HepG2 (cell line): ENCODE measurements around the gene WNT5B. TPM values are rescaled to one million over a fixed set of nuclear protein-coding genes. Genes with fewer than 3 reads are reported as not detected.

ENCODE experiments used
- ATAC-seq: fragments of 200-7000 bp; cut with Tn5 transposase; 3 replicates; pipeline ENCODE4 v1.9.1; 2020; ENCODE audit warnings: mild to moderate bottlenecking, moderate library complexity
- BruUV-seq: library from RNA; stranded (reverse); fragments of 400-500 nt; replicated peaks from 2 replicates; lab custom pipeline; 2021; lab: Mats Ljungman, UMichigan
- CTCF ChIA-PET: fragments of 300-600 bp; formaldehyde crosslinking; extraction: SDS; loops from one replicate; lab custom pipeline; 2021; ENCODE audit warnings: low total read pairs, inconsistent platforms, low intra/inter-chr PET ratio; lab: Yijun Ruan, JAX
- POLR2A ChIA-PET: fragments of 350-600 bp; sonication (Branson Sonifier 250); formaldehyde crosslinking; loops from one replicate; lab custom pipeline; 2020; ENCODE audit warnings: antibody characterized with exemption, inconsistent platforms; lab: Yijun Ruan, JAX
- DNase-seq: peaks from one replicate; pipeline ENCODE4 v3.0.0-alpha.2; 2015; ENCODE audit warnings: low spot score
- FAIRE-seq: peaks from 3 replicates; lab custom pipeline; 2011; peaks lifted over from hg19 to GRCh38; lab: Jason Lieb, UNC
- H2AFZ ChIP-seq: one replicate; pipeline ENCODE4 v1.6.1; 2011; ENCODE audit warnings: low read length, inconsistent platforms
- H3K27ac ChIP-seq: fragments of 300-600 bp; 3 replicates; pipeline ENCODE4 v1.8.0; 2011; ENCODE audit warnings: mixed run types, mild to moderate bottlenecking, mixed read lengths, low read length, inconsistent platforms; ENCODE audit not compliant: insufficient read depth; ENCODE audit errors: extremely low read length
- H3K27me3 ChIP-seq, 2 experiments: fragments of 200-600 bp in 1 of 2; 2 replicates in 1 of 2; 3 replicates in 1 of 2; pipeline versions ENCODE4 v1.6.0 to v1.8.0; 2011; ENCODE audit warnings: low read length in 2 of 2, mild to moderate bottlenecking in 2 of 2, moderate library complexity in 2 of 2, inconsistent platforms in 1 of 2; ENCODE audit not compliant: insufficient read depth in 2 of 2, control insufficient read depth in 1 of 2
- H3K36me3 ChIP-seq, 2 experiments: fragments of 200-600 bp in 1 of 2; replicated peaks in 1 of 2; 2 replicates in 1 of 2; 3 replicates in 1 of 2; pipeline versions ENCODE4 v1.5.1 to v1.8.0; 2011; ENCODE audit warnings: low read length in 2 of 2, inconsistent platforms in 1 of 2; ENCODE audit not compliant: insufficient read depth in 2 of 2, control insufficient read depth in 1 of 2
- H3K4me1 ChIP-seq: 2 replicates; pipeline ENCODE4 v1.5.1; 2012; ENCODE audit warnings: low read length, inconsistent platforms; ENCODE audit not compliant: insufficient read depth
- H3K4me2 ChIP-seq: 2 replicates; pipeline ENCODE4 v1.6.0; 2011; ENCODE audit warnings: low read depth, low read length, inconsistent platforms
- H3K4me3 ChIP-seq, 3 experiments: fragments of 200-600 bp in 1 of 3; sonication (generic), shearing (Covaris generic) in 1 of 3; replicated peaks in 1 of 3; 2 replicates each; pipeline ENCODE4 v1.5.1; 2011 to 2016; ENCODE audit warnings: low read length in 3 of 3, inconsistent platforms in 2 of 3, low read depth in 2 of 3, mild to moderate bottlenecking in 2 of 3, control low read depth in 1 of 3, mixed read lengths in 1 of 3; ENCODE audit not compliant: insufficient read depth in 1 of 3
- H3K79me2 ChIP-seq: one replicate; pipeline ENCODE4 v1.6.1; 2011; ENCODE audit warnings: low read length, inconsistent platforms; ENCODE audit not compliant: insufficient read depth
- H3K9ac ChIP-seq: 2 replicates; pipeline ENCODE4 v1.6.0; 2011; ENCODE audit warnings: mild to moderate bottlenecking, low read depth, low read length, inconsistent platforms; ENCODE audit not compliant: insufficient read depth
- H3K9me3 ChIP-seq: 2 replicates; pipeline ENCODE4 v1.5.1; 2012; ENCODE audit warnings: mild to moderate bottlenecking, low read length
- H4K20me1 ChIP-seq: 2 replicates; pipeline ENCODE4 v1.6.0; 2011; ENCODE audit warnings: inconsistent platforms, mild to moderate bottlenecking, low read length, moderate library complexity; ENCODE audit not compliant: insufficient read depth
- ASH2L ChIP-seq: fragments of 300-600, 200-600 bp; sonication (generic); IDR thresholded peaks from 2 replicates; pipeline ENCODE4 v1.7.0; 2017; ENCODE audit warnings: low read depth, mild to moderate bottlenecking, moderate library complexity, mixed read lengths, low read length; ENCODE audit not compliant: insufficient read length
- BCL6 ChIP-seq: IDR thresholded peaks from 2 replicates; pipeline ENCODE4 v1.6.1; 2016; ENCODE audit warnings: missing genetic modification reagents, missing compliant biosample characterization
- HCFC1 ChIP-seq: fragments of 150-350 bp; IDR thresholded peaks from 2 replicates; pipeline ENCODE4 v1.6.1; 2014; ENCODE audit warnings: low read depth, low read length
- HNRNPLL ChIP-seq: fragments of 200-400 bp; formaldehyde crosslinking; IDR thresholded peaks from 2 replicates; pipeline ENCODE4 v1.6.1; 2017; ENCODE audit warnings: mild to moderate bottlenecking, low read depth, low read length; ENCODE audit not compliant: poor library complexity, severe bottlenecking
- NFYC ChIP-seq: IDR thresholded peaks from 2 replicates; pipeline ENCODE4 v1.6.1; 2016; ENCODE audit warnings: missing genetic modification reagents, missing compliant biosample characterization
- PCBP2 ChIP-seq: fragments of 200-400 bp; formaldehyde crosslinking; optimal IDR thresholded peaks from 2 replicates; pipeline ENCODE3; 2018; ENCODE audit warnings: low read length, low read depth; ENCODE audit not compliant: poor library complexity, severe bottlenecking
- RELA ChIP-seq: sonication (generic); formaldehyde crosslinking; IDR thresholded peaks from 2 replicates; pipeline ENCODE4 v1.4.0; 2020; ENCODE audit warnings: missing genetic modification reagents
- ZFP36L2 ChIP-seq: sonication (generic); formaldehyde crosslinking; IDR thresholded peaks from 2 replicates; pipeline ENCODE4 v1.4.0; 2020; ENCODE audit warnings: missing genetic modification reagents
- ZNF263 ChIP-seq: sonication (generic); formaldehyde crosslinking; IDR thresholded peaks from 2 replicates; pipeline ENCODE4 v1.4.0; 2020; ENCODE audit warnings: missing genetic modification reagents
- ZNF44 ChIP-seq: sonication (generic); formaldehyde crosslinking; IDR thresholded peaks from 2 replicates; pipeline ENCODE4 v1.5.1; 2020; ENCODE audit warnings: mild to moderate bottlenecking, missing genetic modification reagents
- WGBS: methylation state at CpG from one replicate; pipeline ENCODE4 v1.1.6; 2017; ENCODE audit warnings: low lambda C conversion rate; 5-methylcytosine and 5-hydroxymethylcytosine counted together
- in situ Hi-C: cut with HindIII; loops from 2 replicates; pipeline ENCODE4 v1.10.0; 2017; ENCODE audit warnings: low pct_unique_long_range_greater_than_20kb; ENCODE audit not compliant: extremely low pct_ligation_motif_present
- intact Hi-C: fragments of 100-400 bp; cut with micrococcal nuclease; formaldehyde crosslinking; loops from one replicate; pipeline ENCODE4 v1.10.0; 2022; ENCODE audit not compliant: unreplicated experiment
- polyA plus RNA-seq, 8 experiments: library from polyadenylated mRNA; depleted of rRNA in 3 of 8; stranded (reverse) in 7 of 8; unstranded in 1 of 8; fragments of >200 nt; fragmentation: Illumina TruSeq in 4 of 8; extraction: Trizol in 4 of 8; gene quantifications; 2 replicates each; pipeline versions ENCODE4 v1.2.1 to v1.2.3, GENCODE V29; 2011 to 2016; ENCODE audit warnings: low read depth in 4 of 8, missing spikeins in 1 of 8, mixed read lengths in 1 of 8; ENCODE audit not compliant: insufficient read depth in 1 of 8
- total RNA-seq, 5 experiments: library from RNA; depleted of rRNA; stranded (reverse); fragments of >200 nt; fragmentation: Illumina TruSeq; extraction: Trizol; gene quantifications; 2 replicates each; pipeline ENCODE4 v1.2.3, GENCODE V29; 2016; ENCODE audit warnings: low read depth in 1 of 5

The WNT5B gene
- total and polyA plus RNA-seq, 2 of the 13 experiments (the other 11 are each of a cell fraction or from before 2014, with no cell fraction given) = 0.04 TPM; not detected in 1

GRCh38 chr12:1590221-1590979, 38.6 kb upstream of the WNT5B start (continued):
- TF ChIP-seq BCL6 (CRISPR knock-in tag) (no peak), HCFC1 (no peak), NFYC (no peak)

GRCh38 chr12:1591034-1591433, 38.0 kb upstream of the WNT5B start:
- CTCF ChIA-PET = no interaction called here

More at GRCh38 chr12:1591034-1591433, 38.0 kb upstream of the WNT5B start:
- H3K79me2 ChIP-seq = peaks cover 26% of the 10 kb centered on the region
- no peak overlapping the region for H2AFZ ChIP-seq
- WGBS = 82% methylated on average over 3 of the region's 3 CpGs
- peak overlapping the region; percentile 78; the same call in 1 of the 2 replicates for H3K4me2 ChIP-seq
- TF ChIP-seq ZFP36L2 (no peak), ZNF263 (no peak), RELA (CRISPR knock-in tag) (no peak), PCBP2 (no peak), ASH2L (no peak), ZNF44 (CRISPR knock-in tag) (no peak), HNRNPLL (no peak)
- no peak overlapping the region for H3K27ac ChIP-seq
- FAIRE-seq (no peak), DNase-seq (no peak), ATAC-seq (no peak)
- 0 out of 6 replicates have a peak overlapping the region, but pooled peaks of 1 of the 3 experiments have one; percentile 50 for H3K4me3 ChIP-seq
- intact Hi-C loops (no loop called here), in situ Hi-C loops (loop anchor here (5.0 to 25.0 kb wide), 2 partner anchors 74 to 1029 kb away; no protein-coding TSS in a partner anchor)
- POLR2A ChIA-PET = no interaction called here
- H3K4me1 ChIP-seq = peaks cover 50% of the 10 kb centered on the region
- H4K20me1 ChIP-seq = peaks cover 17% of the 10 kb centered on the region; the same call in 1 of the 2 replicates
- peaks cover 0 to under 1% of the 10 kb centered on the region in 2 experiments; a peak in 1 of 5 replicates for H3K27me3 ChIP-seq
- no peaks in the 10 kb centered on the region for H3K36me3 ChIP-seq
- no TSS peak for BruUV-seq
- H3K9me3 ChIP-seq = no peaks in the 10 kb centered on the region
- no peak overlapping the region for H3K9ac ChIP-seq
